H1 (cell line): Measurements from ENCODE around the gene GTF3C5. TPM values are rescaled to one million over a fixed set of nuclear protein-coding genes. Genes with fewer than 3 reads are reported as not detected.

Experiments
- POLR2AphosphoS5 ChIP-seq: IDR thresholded peaks from 2 replicates; pipeline ENCODE4 v1.6.1; 2011; ENCODE audit warnings: low read depth, low read length
- RFX5 ChIP-seq: IDR thresholded peaks from 2 replicates; pipeline ENCODE4 v1.6.1; 2011; ENCODE audit warnings: low read depth, low read length, improper control_type of control experiment, borderline replicate concordance
- RNF2 ChIP-seq: fragments of 200-900, 300-1000 bp; sonication (generic); IDR thresholded peaks from 2 replicates; pipeline ENCODE4 v1.7.1; 2016; ENCODE audit warnings: borderline replicate concordance, low read depth, mild to moderate bottlenecking, antibody characterized with exemption, low read length; ENCODE audit not compliant: poor library complexity, severe bottlenecking; ENCODE audit errors: missing control alignments
- TCF12 ChIP-seq: IDR thresholded peaks from 2 replicates; pipeline ENCODE4 v1.6.1; 2011; ENCODE audit warnings: low read depth, mild to moderate bottlenecking, low read length
- polyA plus RNA-seq, 7 experiments: library from polyadenylated mRNA; depleted of rRNA in 3 of 7; stranded (reverse) in 5 of 7; unstranded in 2 of 7; fragments of >200 nt in 5 of 7; fragments of 200-250 nt in 2 of 7; gene quantifications; 1 replicate in 5 of 7; 2 replicates in 1 of 7; 4 replicates in 1 of 7; pipeline versions ENCODE4 v1.2.1 to v1.2.3, GENCODE V29; 2011 to 2013; ENCODE audit warnings: missing spikeins in 2 of 7, mixed read lengths in 2 of 7
- total RNA-seq: library from RNA; stranded (reverse); fragmentation: NEBNext Ultra II Directional; extraction: Animal tissue kit (Norgen Biotek cat#: 25700); gene quantifications from 2 replicates; pipeline ENCODE4 v1.2.1, GENCODE V29; 2021

GTF3C5 gene
- total and polyA plus RNA-seq, 2 of the 8 experiments (the other 6 are each of a cell fraction or from before 2014, with no cell fraction given) = 78.7 to 87.1 TPM

- TF ChIP-seq RNF2 (no peak), RFX5 (no peak), POLR2AphosphoS5 (no peak), TCF12 (no peak)
Observed at GRCh38 chr9:133051966-133052539, 21.3 kb downstream of the GTF3C5 start (continued).
